A673 (cell line): ENCODE data around the gene LRRC27. TPM values are rescaled to one million over a fixed set of nuclear protein-coding genes. Genes with fewer than 3 reads are reported as not detected.

ENCODE experiments used
- BruUV-seq: library from RNA; stranded (reverse); fragments of 400-500 nt; replicated peaks from 2 replicates; lab custom pipeline; 2021; lab: Mats Ljungman, UMichigan
- CTCF ChIA-PET: fragments of 300-600 bp; sonication (Branson Sonifier 250); formaldehyde crosslinking; loops from one replicate; lab custom pipeline; 2022; ENCODE audit warnings: antibody characterized with exemption; lab: Charles Lee
- POLR2A ChIA-PET: fragments of 300-600 bp; sonication (Branson Sonifier 250); formaldehyde crosslinking; loops from one replicate; lab custom pipeline; 2022; ENCODE audit warnings: antibody characterized with exemption; ENCODE audit not compliant: low non-redundant PET; lab: Charles Lee
- DNase-seq: peaks from one replicate; pipeline ENCODE4 v3.0.0-alpha.2; 2015; ENCODE audit warnings: low spot score
- H3K27ac ChIP-seq: fragments of 200-600 bp; sonication (generic); 2 replicates; pipeline ENCODE4 v1.5.1; 2016; ENCODE audit warnings: mixed run types, low read depth, mild to moderate bottlenecking, mixed read lengths, antibody characterized with exemption, low read length; ENCODE audit not compliant: poor library complexity, severe bottlenecking
- H3K27me3 ChIP-seq: fragments of 200-600 bp; sonication (generic); replicated peaks from 2 replicates; pipeline ENCODE4 v1.6.1; 2017; ENCODE audit warnings: mixed run types, low read depth, mild to moderate bottlenecking, mixed read lengths, antibody characterized with exemption, low read length; ENCODE audit not compliant: insufficient read depth, poor library complexity
- H3K36me3 ChIP-seq: fragments of 200-600 bp; sonication (generic); 2 replicates; pipeline ENCODE4 v1.6.1; 2016; ENCODE audit warnings: mixed run types, mild to moderate bottlenecking, mixed read lengths, antibody characterized with exemption, low read length; ENCODE audit not compliant: insufficient read depth, poor library complexity, severe bottlenecking
- H3K4me1 ChIP-seq: fragments of 200-600 bp; sonication (generic); 2 replicates; pipeline ENCODE4 v1.6.1; 2017; ENCODE audit warnings: mixed run types, mild to moderate bottlenecking, mixed read lengths, antibody characterized with exemption, low read length; ENCODE audit not compliant: insufficient read depth, poor library complexity, severe bottlenecking
- H3K4me3 ChIP-seq: fragments of 200-600 bp; sonication (generic); 2 replicates; pipeline ENCODE4 v1.5.1; 2016; ENCODE audit warnings: low read depth, mixed run types, mild to moderate bottlenecking, mixed read lengths, low read length; ENCODE audit not compliant: poor library complexity, severe bottlenecking
- H3K9me3 ChIP-seq: fragments of 200-600 bp; sonication (generic); 2 replicates; pipeline ENCODE4 v1.6.1; 2016; ENCODE audit warnings: mixed run types, low read depth, mild to moderate bottlenecking, mixed read lengths, antibody characterized with exemption, low read length; ENCODE audit not compliant: poor library complexity, severe bottlenecking
- EZH2 ChIP-seq: fragments of 200-600 bp; sonication (generic); IDR thresholded peaks from 2 replicates; pipeline ENCODE4 v1.6.1; 2017; ENCODE audit warnings: borderline replicate concordance, low read depth, mild to moderate bottlenecking, mixed read lengths, antibody characterized with exemption, low read length; ENCODE audit not compliant: poor library complexity, severe bottlenecking
- intact Hi-C: fragments of 100-400 bp; cut with micrococcal nuclease; formaldehyde crosslinking; loops from one replicate; pipeline ENCODE4 v1.10.0; 2022; ENCODE audit not compliant: unreplicated experiment
- total RNA-seq: library from RNA; stranded (reverse); gene quantifications from 2 replicates; pipeline ENCODE4 v1.2.3, GENCODE V29; 2021
- TF ChIP-seq, protein P1 (sequence below): fragments of 300-800, 200-600 bp; sonication (generic); conservative IDR thresholded peaks from 2 replicates; pipeline ENCODE4 v1.5.1; 2017; ENCODE audit warnings: low read depth, mild to moderate bottlenecking, antibody characterized with exemption, low read length, moderate library complexity, mixed read lengths

Gene LRRC27
- total RNA-seq, 1 experiment from 2014 or later = 11.5 TPM

DNA sequence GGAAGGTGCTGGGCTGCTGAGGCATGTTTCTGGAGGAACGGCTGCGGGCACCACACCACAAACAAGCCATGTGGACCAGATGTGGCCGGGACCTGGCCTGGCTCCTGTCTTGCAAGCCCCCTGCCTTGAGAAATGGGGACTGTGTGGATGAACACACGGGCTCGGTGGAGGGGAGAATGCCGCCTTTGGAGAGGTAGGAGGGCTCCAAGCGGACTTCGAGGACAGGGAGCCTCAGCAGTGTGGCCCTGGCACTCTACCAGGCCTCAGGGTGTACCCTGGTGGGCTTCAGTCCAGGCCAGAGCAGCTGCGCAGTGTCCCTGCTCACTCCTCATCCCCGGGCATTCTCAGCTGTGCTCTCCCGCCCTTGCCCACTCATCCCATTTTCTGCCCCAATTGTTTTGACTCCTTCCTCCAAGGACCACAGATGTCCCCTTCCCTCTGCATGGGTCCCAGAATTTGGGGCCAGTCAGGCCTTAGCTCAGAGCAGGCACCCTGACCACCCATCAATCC lies 96.5 kb downstream of the LRRC27 start:
- CTCF ChIA-PET = no interaction called here
- DNase-seq = no peak
- Histone ChIP-seq H3K27me3 (no peaks in the 10 kb centered on the region), H3K4me3 (no peak overlapping the region), H3K36me3 (no peaks in the 10 kb centered on the region), H3K9me3 (no peaks in the 10 kb centered on the region), H3K27ac (no peak overlapping the region), H3K4me1 (no peaks in the 10 kb centered on the region)
- intact Hi-C loops = no loop called here
- POLR2A ChIA-PET = no interaction called here
- no peak for TF ChIP-seq EZH2
- TF ChIP-seq, protein P1, sequence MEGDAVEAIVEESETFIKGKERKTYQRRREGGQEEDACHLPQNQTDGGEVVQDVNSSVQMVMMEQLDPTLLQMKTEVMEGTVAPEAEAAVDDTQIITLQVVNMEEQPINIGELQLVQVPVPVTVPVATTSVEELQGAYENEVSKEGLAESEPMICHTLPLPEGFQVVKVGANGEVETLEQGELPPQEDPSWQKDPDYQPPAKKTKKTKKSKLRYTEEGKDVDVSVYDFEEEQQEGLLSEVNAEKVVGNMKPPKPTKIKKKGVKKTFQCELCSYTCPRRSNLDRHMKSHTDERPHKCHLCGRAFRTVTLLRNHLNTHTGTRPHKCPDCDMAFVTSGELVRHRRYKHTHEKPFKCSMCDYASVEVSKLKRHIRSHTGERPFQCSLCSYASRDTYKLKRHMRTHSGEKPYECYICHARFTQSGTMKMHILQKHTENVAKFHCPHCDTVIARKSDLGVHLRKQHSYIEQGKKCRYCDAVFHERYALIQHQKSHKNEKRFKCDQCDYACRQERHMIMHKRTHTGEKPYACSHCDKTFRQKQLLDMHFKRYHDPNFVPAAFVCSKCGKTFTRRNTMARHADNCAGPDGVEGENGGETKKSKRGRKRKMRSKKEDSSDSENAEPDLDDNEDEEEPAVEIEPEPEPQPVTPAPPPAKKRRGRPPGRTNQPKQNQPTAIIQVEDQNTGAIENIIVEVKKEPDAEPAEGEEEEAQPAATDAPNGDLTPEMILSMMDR = no peak
- no TSS peak for BruUV-seq

Other genes starting within 250 kb of the LRRC27 start
- 13.1 and 18.2 TPM in 2 replicates for gene DPYSL4, start 145.2 kb upstream of the LRRC27 start, total RNA-seq
- gene STK32C, start 24.2 kb upstream of the LRRC27 start, total RNA-seq = 16.5 and 20.0 TPM in 2 replicates
- 18.6 and 21.2 TPM in 2 replicates for gene PWWP2B, start 65.0 kb downstream of the LRRC27 start, total RNA-seq
- gene INPP5A, start 205.6 kb downstream of the LRRC27 start, total RNA-seq = 21.2 and 21.8 TPM in 2 replicates